22Rv1 (cell line): ENCODE measurements around the gene IRX1.

ENCODE experiments used
- H3K27ac ChIP-seq: fragments of 450-650 bp; 2 replicates; pipeline ENCODE4 v1.5.1; 2017
- CTCF ChIP-seq: fragments of 450-650 bp; IDR thresholded peaks from 2 replicates; pipeline ENCODE4 v1.5.1; 2017; ENCODE audit warnings: mild to moderate bottlenecking
- ZFX ChIP-seq: fragments of 450-650 bp; IDR thresholded peaks from 2 replicates; pipeline ENCODE4 v1.6.1; 2017; ENCODE audit warnings: antibody characterized with exemption, borderline replicate concordance

IRX1 gene

GRCh38 chr5:3625626-3626025 lies 30.0 kb downstream of the IRX1 start:
- TF ChIP-seq ZFX, result no peak
- no peak for TF ChIP-seq CTCF
- H3K27ac ChIP-seq, result no peak overlapping the region

- no peak for TF ChIP-seq CTCF
- TF ChIP-seq ZFX, result no peak
- no peak overlapping the region for H3K27ac ChIP-seq
Observed at GRCh38 chr5:3634061-3634460, 38.4 kb downstream of the IRX1 start.

GRCh38 chr5:3639175-3639574 lies 43.5 kb downstream of the IRX1 start:
- H3K27ac ChIP-seq, result no peak overlapping the region
- no peak for TF ChIP-seq CTCF
- no peak for TF ChIP-seq ZFX

GRCh38 chr5:3642231-3642630 lies 46.6 kb downstream of the IRX1 start:
- TF ChIP-seq ZFX, result no peak
- TF ChIP-seq CTCF, result no peak
- no peak overlapping the region for H3K27ac ChIP-seq

GRCh38 chr5:3650320-3650719 lies 54.7 kb downstream of the IRX1 start:
- TF ChIP-seq ZFX, result no peak
- TF ChIP-seq CTCF, result no peak
- no peak overlapping the region for H3K27ac ChIP-seq

- TF ChIP-seq ZFX (no peak), CTCF (no peak)
Observed at GRCh38 chr5:3650868-3651267, 55.2 kb downstream of the IRX1 start.

More at GRCh38 chr5:3650868-3651267, 55.2 kb downstream of the IRX1 start:
- no peak overlapping the region for H3K27ac ChIP-seq
